Astrocyte of the hippocampus (primary cell): ENCODE results near the gene TGM2.

Experiments
- DNase-seq: peaks from one replicate; pipeline ENCODE4 v3.0.0; 2011; ENCODE audit warnings: low read depth, low spot score

Gene TGM2

DNA sequence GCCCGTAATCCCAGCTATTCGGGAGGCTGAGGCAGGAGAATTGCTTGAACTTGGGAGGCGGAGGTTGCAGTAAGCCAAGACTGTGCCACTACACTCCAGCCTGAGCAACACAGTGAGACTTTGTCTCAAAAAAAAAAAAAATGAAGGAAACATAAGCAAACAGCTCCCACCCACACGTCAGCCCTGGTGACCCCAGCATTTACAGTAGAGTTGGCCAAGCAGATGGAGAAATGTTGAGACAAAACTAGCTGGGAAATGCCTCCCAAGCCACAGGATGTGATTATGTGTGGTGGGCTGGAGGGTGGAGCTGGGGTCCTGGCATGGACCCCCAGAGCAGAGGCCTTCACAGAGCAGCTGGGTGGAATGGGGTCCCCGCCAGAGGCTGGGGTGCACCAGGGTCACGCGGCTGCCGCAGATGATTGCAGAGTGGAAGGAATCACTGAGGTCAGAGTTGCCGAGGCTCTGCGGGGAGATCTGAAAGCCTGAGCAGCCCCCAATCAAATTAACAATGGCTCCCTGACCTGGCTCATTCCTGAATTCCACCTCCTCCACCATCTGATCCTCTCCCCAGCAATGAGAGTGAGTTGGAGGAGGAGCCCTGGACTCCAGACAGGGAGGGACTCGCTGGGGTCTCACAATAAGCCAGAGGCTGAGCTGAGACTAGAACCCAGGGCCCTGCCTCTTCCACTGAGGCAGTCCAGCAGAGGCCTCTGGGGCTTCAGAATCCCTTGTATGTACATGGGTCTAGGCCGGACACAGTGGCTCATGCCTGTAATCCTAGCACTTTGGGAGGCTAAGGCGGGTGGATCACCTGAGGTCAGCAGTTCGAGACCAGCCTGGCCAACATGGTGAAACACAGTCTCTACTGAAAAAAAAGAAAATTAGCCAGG is 34.7 kb upstream of the TGM2 start:
- no peak for DNase-seq

DNA sequence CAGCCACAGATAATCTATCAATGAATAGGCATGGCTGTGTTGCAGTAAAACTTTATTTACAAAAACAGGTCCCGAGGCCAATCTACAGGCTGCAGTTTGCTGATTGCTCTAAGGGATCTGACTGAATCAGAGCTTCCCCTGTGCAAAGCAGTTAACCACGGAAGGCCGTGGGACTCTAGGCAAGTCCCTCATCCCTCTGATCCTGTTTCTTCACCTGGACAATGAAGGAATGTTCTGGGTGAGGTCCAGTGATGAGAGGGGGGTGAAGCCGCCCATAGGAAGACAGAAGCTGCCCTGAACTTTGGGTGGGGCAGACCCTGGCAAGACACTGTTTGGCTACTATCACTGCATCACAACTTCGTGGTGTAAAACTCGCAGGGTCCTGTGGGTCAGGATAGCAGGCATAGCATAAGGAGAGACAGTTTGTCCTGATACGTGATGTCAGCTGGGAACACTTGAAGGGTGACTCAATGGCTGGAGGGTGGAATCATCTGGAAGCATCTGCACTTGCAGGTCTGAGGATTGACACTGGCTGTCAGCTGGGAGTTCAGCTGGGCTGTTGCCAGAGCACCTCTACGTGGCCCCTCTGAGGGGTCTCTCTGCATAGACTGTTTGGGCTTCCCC is 33.3 kb upstream of the TGM2 start:
- no peak for DNase-seq

DNA sequence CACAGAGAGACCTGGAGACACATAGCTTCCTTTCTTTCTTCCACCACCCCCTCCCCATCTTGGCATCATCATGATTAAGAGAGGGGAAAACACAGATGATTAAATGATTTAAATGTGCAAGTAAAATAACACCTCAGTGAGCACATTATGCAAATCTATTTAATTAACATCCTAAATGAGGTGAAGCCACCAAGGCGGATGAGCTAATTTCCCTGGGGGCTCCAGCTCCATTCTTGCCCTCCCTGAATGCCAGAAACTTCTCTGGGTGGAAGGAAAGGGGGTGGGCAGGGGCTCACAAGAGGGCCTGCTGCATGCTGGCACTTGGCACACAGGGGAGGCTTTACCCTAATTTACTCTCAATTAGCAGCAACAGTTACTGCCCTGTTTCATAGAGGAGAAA is 32.5 kb upstream of the TGM2 start:
- DNase-seq, result no peak

DNA sequence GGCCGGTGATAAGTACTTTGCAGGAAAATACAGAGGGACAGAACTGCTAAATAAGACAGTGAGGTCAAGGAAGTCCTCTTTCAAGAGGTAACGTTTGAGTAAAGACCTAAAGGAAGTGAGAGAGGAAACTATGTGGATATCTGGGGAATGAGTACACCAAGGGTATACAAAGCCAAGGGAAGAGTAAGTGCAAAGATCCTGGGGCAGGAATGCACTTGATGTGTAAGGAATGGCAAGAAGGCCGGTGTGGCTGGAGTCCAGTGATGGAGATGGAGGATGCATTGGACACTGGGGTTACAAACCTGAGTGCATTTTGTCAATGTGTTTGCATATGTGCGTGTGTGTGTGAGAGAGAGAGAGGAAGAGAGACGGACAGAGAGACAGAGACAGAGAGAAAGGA is 32.1 kb upstream of the TGM2 start:
- DNase-seq, result no peak

DNA sequence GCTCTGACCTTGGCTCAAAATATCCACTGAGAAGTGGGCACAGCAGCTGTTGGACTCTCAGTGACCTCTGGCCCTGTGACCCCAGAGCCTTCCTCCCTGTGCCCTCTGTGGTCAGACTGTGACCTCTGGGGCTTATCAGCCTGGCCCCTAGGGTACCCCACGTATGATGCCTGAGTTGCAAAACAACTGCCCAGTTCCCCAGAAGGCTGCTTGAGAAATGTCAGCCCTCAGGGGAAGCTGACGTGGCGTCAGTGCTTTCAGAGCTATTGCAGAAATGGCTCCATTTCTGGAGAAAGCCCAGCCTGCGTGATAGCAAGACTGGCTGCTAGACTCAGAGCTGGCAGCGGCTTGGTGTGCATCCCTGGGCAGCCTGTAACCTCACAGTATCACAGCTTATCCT is 31.5 kb upstream of the TGM2 start:
- DNase-seq, result peak; percentile 23

DNA sequence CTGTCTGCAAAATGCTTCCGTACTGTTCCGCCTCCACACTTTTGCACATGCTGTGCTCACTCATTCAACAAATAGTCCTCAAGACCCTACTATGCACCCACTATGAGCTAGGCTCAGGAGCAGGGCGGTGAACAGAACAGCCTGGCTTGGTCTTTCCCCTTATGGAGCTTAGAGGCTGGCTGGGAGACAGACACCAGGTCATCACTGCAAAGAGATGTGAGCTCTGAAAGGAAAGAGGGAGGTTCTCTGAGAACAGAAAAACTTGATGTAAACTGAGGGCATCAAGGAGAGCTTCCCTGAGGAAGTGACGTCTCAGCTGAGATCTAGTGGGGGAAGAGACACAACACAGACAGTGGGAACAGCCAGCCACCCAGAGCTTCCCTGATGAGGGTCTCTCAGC is 31.0 kb upstream of the TGM2 start:
- DNase-seq, result no peak

DNA sequence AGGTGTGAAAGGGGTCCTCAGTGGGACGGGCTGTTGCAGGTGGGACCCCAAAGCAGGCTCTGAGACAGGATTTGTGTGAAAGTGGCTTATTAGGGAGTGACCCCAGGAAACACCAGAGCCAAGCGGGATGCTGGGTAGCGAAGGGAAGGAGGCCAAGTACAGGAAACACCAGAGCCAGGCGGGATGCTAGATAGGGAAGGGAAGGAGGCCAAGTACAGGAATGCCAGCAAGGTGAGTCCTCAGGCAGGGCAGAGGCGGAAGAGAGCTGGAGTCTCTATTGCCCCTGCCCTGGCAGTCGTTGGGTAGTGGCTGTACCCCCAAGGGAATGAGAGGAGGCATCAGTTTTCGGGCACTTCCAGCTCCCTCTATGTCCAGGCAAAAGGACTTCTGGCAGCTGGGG is 30.5 kb upstream of the TGM2 start:
- DNase-seq, result no peak

DNA sequence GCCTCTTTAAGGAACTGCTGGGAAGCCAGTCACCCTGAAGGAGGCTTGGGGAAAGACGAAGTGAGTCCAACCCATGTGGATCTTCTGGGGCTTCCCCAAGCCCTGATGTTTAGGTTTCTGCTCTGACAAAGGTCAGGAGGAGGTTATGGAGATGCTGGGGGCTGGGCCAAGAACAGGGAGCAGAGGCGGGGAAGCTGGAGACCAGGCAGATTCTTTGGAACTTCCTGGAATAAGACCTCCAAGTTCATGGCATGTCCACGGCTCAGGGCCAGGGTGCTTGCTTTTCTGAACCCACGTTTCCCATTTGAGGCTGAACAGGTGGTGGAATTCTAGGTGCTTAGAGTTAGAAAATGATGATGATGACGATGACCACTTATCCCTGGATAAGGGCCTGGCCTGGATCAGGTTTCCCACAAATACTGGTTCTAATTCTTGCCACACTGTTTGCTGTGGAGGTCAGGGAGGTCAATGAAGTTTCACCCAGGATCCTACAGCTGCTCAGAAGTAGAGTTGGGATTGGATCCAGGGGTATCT is 30.0 kb upstream of the TGM2 start:
- DNase-seq, result no peak

DNA sequence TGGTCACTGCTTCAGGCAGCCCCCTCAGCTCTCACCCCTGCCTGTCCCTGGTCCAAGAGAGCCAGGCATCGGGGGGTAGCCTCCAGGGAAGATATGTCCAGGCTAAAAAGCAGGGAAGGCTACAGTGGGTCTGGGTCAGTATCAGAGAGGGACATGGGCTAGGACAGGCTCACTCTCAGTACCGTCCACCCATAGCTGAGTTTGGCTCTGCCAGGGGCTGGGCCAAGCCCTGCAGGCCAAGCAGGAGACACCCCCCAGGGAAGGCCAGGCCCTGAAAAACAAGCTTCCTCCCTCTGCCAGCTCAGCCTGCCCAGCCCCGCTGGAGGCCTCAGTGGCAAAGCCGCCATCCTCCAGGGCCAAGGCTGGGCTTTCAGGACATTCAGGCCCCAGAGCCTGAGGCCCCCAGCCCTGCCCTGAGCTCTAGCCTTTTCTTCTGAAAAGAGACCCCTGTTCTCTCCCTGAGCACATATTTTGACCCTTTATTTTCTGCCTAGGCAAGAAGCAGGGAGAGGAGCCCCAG is 28.6 kb upstream of the TGM2 start:
- DNase-seq, result no peak

DNA sequence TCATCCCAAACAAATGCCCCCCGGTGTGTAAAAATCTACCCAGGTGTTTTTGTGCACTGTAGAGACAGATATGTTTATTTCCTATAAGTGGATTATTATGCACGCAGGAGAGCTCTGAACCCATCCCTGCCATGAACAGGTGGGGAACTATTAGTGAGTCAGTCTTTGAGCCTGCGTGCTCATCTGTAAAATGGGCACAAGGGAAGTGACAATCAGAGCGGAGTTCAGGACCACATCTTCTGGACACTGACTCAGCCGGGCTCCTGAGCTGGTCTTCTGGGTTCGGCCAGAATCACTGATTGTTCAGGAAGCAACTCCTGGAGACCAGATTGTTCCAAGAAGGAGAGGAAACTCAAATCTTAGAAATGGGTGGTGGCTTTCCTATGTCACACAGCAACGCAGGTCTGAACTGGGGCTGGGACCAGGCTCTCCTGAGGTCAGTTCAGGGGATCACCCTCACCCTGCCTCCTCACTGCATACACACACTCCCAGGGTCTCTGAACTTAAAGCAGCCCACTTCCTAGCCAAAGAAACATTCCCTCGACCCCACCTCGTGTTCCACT is 27.3 kb upstream of the TGM2 start:
- no peak for DNase-seq

DNA sequence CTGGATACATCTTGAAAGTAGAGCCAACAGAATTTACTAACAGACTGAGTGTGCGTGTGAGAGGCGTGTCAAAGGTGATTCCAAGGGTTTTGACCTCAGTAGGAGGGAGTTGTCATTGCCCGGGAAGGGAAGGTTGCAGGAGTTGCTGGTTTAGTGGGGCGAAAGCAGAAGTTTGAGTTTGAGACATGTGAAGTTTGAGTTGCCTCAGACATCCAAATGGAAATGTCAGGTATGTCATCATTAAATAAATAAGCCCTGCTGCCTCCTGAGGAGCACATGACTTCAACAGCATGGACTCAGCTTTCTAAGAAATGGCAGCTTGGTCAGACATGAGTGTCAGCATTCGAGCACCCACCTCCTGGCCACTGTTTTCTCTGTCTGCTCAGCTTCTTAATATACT is 26.6 kb upstream of the TGM2 start:
- no peak for DNase-seq

DNA sequence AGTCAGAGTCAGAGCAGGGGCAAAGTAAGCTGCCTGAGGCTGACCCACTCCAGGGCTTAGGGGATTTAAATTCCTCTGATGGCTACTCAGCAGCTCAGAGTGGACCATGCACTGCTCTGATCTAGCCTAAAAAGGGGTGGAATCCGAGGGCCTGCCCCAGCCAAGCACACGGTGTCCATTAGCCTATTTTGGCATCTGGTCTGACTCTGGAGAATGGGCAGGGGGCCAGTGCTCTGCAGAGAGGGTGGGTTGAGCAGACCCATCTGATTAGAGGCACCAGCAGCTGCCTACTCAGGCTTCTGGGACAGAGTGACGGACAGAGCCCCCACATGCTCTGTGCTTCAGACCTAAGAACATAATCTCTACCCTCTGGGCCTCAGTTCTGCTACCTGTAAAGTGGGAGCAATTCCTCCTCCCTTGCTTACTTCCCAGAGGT is 25.9 kb upstream of the TGM2 start:
- DNase-seq, result no peak

DNA sequence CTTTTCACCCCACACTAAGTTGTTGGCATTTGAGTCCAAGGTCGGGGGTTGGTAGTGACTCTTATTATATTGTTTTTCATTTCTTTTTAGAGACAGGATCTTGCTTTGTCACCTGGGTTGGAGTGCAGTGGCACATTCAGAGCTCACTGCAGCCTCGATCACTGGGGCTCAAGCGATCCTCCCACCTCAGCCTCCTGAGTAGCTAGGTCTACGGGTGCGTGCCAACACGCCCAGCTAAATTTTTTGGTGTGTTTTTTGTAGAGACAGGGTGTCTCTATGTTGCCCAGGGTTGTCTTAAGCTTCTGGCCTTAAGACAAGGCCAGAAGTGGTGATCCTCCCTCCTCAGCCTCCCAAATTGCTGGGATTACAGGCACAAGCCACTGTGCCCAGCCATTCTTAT is 25.1 kb upstream of the TGM2 start:
- no peak for DNase-seq

DNA sequence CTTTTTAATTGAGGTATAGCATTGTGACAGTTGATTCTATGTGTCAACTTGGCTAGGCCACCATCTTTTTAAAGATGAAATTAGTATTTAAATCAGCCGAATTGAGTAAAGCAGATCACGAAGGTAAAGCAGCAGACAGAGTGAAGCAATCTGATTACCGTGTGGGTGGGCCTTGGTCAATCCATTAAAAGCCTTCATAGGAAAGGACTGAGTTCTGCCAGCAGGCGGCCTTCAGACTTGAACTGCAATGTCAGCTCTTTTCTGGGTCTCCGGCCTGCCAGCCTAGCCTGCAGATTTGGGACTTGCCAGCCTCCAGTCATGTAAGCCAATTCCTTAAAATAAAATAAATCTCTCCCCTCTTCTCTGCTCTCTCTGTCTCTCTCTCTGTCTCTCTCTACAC is 22.4 kb upstream of the TGM2 start:
- no peak for DNase-seq

DNA sequence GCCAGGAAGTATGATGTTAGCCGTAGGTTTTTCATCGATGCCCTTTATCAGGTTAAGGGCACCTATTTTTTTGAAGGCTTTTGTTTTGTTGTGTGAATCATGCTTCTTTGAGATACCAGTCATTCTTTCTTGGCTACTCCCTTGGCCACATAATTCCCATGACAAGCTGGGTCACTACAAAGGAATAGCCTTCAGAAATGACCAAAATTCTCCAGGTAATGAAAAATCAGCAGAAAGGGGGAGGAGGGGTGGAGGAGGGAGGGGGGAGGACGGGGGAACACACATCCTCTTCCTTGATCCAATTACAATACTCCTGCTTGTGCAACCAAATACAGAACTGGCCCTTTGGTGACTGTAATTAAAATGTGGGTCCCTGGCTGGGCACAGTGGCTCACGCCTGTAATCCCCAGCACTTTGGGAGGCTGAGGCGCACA is 21.7 kb upstream of the TGM2 start:
- peak; percentile 71 for DNase-seq

DNA sequence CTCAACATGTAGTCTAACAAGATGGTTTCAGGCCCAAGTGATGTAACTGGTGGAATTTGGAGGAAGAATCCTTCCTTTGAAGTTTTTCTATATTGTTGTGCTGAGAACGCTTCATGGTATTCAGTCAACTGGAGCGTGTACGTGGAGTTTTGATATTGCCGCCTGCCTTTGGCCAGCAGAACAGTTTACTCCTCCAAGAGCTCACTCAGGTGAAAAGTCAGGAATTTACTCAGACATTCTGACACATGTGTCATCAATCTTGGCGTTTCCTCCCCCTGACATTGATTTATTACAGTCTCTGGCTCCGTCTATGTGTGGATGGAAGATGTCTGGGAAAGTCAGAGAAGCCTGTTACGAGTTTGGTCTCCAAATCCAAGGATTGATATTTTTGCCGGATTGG is 19.0 kb upstream of the TGM2 start:
- DNase-seq, result peak; percentile 53

DNA sequence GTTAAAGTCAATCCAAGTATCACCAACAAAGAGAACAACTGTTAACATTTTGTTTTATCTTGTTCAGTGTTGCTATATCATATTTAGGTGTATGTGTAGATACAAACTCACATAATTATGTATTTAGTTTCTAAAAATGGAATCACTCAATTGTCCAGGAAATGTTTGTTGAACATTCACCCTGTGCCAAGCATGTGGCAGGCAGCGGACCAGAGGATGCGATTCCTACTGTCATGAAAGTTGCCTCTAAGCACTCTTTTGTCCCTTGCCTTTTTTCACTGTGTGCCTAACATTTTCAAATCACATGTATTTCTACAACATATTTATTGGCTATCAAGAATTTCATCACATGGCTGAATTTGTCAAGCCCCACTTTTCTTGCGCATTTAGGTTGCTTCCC is 16.9 kb upstream of the TGM2 start:
- DNase-seq, result no peak

DNA sequence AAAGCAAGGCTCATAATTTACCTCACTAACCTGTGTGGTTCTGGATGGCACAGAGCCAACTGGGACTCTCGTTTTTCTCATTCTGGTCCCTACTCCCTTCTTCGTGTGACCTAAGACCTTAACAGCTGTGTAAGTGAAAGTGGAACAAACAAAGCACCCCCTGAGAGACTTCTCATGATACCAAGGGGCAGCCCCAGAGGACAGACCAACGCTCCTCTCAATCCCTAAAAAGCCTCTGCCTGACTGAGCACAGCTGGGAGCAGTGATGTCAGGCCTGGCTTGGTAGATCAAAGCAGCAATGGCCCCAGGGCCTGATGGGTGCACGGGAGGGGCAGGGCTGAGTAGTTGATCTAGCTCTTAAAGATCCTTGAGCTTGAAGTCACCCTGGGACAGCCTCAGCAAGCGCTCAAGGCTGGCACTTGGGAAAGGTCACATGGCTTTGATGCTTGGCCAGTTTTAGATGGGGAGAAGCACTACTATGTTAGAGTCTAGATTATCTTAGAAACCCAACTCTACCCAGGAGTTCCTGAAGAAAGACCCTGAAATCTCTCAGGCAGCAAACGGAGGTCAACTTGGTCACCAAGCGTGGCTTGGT is 16.2 kb upstream of the TGM2 start:
- DNase-seq, result no peak

DNA sequence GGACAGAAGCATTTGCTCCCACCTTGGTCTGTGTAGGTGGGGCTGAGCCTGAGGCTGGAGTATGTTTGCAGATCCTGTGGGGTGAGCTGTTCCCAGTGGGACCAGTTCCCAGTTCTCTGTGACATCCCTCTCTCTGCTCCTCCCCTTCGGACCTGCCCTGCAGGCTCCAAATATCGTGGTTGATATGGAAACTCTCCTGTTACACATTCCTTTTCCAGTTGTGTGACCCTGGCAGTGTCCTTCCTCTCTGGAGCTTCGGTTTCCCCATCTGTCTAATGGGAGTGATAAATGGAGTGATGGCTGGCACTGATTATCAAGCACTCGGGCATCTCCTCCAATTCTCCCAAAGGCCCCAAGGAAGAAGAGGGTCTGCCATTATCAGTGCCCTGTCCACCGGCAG is 15.7 kb upstream of the TGM2 start:
- DNase-seq, result no peak

DNA sequence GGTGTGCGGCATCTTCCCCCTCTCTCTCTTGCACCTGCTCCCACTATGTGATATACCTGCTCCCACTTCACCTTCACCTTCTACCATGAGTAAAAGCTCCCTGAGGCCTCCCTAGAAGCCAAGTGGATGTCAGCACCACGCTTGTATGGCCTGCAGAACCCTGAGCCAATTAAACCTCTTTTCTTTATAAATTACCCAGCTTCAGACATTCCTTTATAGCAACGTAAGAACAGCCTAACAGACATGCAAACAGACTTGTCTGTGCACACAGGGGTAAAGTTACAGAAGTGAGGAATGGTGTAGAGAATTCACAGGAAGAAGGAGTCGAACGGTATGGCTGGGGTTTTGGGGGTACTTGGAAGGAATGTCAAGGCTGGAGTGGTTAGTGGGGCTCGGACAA is 14.8 kb upstream of the TGM2 start:
- DNase-seq, result no peak

DNA sequence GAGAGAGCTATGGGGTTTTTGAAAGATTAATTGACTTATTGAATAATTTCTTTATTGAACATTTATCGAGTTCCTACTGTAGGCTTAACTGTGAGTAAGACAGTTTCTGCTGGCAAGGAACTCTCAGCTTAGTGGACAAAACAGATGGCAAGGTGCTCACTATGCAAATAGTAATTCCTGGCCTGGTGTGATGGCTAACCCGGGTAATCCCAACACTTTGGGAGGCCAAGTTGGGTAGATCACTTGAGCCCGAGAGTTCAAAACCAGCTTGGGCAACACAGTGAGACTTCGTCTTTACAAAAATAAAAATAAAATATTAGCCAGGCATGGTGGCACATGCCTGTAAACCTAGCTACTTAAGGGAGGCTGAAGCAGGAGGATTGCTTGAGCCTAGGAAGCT is 13.5 kb upstream of the TGM2 start:
- DNase-seq, result no peak

DNA sequence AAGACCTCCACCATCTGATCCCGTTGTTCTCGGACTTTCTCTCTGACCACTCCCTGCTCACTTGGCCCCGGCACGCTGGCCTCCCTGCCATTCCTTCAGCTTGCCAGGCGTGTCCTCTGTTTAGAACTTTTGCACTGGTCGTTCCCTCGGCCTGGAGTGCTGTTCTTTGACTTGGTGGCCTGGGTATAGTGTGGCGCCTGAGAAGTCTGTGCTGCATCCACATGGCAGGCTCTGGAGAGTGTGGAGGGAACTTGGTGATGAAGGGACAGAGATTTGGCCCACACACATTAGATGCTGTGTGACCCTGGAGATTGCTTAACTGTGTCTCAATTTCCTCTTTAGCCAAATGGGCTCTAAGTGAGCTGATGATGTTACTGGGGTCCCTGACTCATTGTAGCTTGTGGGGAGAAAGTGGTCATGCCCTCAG is 13.0 kb upstream of the TGM2 start:
- DNase-seq, result no peak
